ENCODE data around the gene TSPAN15.
A peak's percentile ranks its signal among the peaks of the same experiment; 100 is the strongest.

TSPAN15 gene

DNA sequence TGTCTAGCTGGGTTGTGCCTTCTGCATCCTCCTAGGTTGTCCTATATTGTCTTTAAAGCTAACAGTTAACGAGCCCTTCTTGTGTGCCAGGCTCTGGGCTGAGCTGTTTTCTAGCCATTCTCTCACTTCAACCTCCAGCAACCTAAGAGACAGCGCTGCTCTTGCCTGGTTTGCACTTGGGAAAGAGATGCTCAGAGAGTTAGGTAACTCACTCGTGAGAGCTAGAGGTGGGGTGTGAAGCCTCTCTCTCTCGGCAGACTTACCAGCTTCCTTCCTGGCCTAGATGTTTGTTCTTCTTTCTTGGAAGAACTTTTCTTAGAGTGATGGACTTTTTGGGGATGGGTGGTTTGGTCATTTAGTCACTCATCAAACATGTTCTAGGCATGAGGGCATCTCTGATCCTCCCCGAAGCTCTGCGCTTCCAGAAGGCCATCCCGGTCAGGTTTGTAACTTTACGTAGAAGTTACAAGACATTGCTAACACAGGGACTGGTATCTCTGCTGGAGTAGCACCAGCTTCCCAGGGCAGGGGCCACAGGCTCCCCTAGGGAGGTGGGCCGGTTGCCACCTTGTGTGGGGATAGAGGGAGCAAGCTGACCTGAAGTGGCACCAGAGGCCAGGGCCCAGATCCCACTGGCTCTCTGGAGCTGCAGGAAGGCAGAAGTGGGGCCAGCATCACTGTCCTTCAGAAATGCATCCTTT is 14.3 kb downstream of the TSPAN15 start:
- TF ChIP-seq, protein P1, sequence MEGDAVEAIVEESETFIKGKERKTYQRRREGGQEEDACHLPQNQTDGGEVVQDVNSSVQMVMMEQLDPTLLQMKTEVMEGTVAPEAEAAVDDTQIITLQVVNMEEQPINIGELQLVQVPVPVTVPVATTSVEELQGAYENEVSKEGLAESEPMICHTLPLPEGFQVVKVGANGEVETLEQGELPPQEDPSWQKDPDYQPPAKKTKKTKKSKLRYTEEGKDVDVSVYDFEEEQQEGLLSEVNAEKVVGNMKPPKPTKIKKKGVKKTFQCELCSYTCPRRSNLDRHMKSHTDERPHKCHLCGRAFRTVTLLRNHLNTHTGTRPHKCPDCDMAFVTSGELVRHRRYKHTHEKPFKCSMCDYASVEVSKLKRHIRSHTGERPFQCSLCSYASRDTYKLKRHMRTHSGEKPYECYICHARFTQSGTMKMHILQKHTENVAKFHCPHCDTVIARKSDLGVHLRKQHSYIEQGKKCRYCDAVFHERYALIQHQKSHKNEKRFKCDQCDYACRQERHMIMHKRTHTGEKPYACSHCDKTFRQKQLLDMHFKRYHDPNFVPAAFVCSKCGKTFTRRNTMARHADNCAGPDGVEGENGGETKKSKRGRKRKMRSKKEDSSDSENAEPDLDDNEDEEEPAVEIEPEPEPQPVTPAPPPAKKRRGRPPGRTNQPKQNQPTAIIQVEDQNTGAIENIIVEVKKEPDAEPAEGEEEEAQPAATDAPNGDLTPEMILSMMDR (IDR thresholded peaks at IDR 0.05; ENCODE audit: insufficient read depth, low read depth, low read length, missing control alignments): no peak

DNA sequence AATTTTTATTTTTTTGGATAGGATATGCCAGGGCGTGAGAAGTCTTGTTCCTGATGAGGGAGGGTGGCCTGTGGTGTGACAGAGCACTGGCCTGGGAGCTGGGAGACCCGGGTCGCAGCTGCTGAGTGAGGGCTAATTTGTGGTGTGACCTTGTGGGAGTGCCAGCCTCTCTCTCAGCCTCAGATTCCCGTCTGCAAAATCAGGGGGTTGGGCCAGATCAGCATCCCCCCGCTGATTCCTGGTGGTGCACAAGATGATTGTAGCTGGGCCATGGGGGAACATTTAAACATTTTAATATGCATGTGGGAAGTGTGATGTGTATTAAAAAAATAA is 14.9 kb downstream of the TSPAN15 start:
- TF ChIP-seq, protein P1 (IDR thresholded peaks at IDR 0.05; ENCODE audit: insufficient read depth, low read depth, low read length, missing control alignments): no peak
- H3K4me3 ChIP-seq (ENCODE audit: low read length): no peak overlapping the region
- DNase-seq (ENCODE audit: low read depth): no peak

More for the DNA sequence above, 14.3 kb downstream of the TSPAN15 start:
- H3K4me3 ChIP-seq (ENCODE audit: low read length): no peak overlapping the region
- no peak for DNase-seq (ENCODE audit: low read depth)

DNA sequence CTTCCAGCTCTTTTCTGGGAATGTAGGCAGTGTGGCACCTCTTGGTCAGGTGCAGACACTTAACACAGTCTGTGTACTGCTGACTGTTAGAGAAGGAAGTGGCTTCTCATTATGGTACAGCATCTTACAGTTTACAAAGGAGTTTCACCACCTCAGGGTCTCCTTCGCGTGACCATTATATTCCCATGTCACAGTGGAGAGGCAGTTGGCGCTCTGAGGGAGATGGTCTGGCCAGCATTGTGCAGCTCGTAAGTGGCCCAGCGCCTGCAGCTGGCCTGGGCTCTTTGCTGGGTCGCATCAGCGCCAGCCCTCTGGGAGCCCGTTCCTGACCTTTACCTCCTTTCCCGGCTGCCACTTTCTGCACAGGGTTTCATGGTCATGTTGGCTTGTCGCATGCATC is 15.4 kb downstream of the TSPAN15 start:
- H3K4me3 ChIP-seq (ENCODE audit: low read length): no peak overlapping the region
- TF ChIP-seq, protein P1 (IDR thresholded peaks at IDR 0.05; ENCODE audit: insufficient read depth, low read depth, low read length, missing control alignments): no peak

DNA sequence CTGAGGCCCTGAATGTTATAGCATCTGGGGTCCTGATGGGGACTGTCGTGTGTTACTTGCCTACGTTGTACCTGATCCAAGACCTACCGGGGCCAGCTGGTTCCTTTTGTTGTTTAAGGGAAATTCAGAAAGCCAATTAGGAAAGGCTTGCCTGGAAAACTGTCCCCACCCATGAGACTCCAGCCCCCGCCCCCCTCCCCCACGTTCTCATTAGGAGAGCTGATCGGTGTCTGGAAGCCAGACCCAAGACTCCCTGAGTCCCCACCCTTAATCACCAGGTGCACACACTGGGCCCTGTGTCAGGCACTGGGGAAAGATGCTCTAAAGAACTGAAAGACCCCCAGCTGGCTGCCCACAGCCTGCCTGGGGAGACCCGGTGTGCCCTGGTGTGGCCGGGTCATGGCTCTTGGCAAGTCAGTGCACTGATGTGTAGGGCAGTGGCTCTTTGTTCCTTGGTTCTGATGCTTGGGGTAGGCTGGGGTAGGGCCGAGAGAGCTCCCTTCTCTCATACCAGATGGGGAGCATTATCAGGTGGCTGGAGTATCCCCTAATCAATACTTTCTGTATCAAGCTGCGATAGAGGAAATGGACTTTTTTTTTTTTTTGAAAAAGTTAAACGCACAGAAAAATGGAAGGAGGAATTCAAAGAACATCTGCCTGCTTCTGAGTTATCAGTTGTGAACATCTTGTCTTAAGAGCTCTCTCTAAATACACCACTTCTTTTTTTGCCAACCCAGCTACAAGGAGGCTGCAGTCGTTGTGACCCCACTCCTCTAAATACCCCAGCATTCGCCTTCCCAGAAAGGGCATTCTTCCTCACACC is 16.9 kb downstream of the TSPAN15 start:
- no peak overlapping the region for H3K4me3 ChIP-seq (ENCODE audit: low read length)
- DNase-seq (ENCODE audit: low read depth): no peak
- TF ChIP-seq, protein P1 (IDR thresholded peaks at IDR 0.05; ENCODE audit: insufficient read depth, low read depth, low read length, missing control alignments): no peak

More for the DNA sequence above, 15.4 kb downstream of the TSPAN15 start:
- no peak for DNase-seq (ENCODE audit: low read depth)

DNA sequence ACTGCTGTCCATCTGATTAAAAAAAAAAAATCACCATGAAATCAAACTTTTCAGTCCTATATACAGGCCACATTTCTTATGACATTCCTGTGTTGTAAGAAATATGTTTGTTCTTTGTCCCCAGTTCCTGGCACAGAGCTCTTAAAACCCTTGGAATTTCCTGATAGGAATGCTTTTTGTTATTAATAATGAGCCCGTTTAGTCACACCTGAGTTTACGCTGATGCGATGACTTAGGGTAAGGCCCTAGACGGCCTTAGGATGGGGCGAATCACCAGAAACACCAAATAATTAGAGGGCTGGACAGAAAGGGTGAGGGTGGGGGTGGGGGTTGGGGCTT is 17.5 kb downstream of the TSPAN15 start:
- DNase-seq (ENCODE audit: low read depth): peak; percentile 31
- TF ChIP-seq, protein P1 (IDR thresholded peaks at IDR 0.05; ENCODE audit: insufficient read depth, low read depth, low read length, missing control alignments): no peak

DNA sequence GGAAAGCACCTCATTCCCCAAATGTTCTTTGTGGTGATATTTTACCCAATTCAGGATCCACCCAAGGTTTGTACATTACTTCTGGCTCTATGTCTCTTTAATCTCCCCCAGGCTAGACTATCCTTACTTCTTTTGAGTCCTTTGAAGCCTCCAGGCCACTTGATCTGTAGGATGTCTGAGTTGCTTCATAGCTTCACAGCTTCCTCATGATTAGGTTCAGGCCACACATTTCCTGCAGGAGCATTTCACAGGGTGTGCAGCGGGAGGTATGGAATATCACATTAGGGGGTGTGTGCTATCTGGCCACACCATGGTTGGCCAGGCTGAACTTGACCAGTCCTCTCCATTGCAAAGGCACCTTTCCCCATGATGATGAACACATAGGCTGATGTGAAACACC is 18.7 kb downstream of the TSPAN15 start:
- H3K4me3 ChIP-seq (ENCODE audit: low read length): no peak overlapping the region
- DNase-seq (ENCODE audit: low read depth): no peak
- TF ChIP-seq, protein P1 (IDR thresholded peaks at IDR 0.05; ENCODE audit: insufficient read depth, low read depth, low read length, missing control alignments): no peak

More for the DNA sequence above, 17.5 kb downstream of the TSPAN15 start:
- no peak overlapping the region for H3K4me3 ChIP-seq (ENCODE audit: low read length)

Data from epithelial cell of esophagus (primary cell).